Mesodermal cell (in vitro differentiated cells): ENCODE measurements around the gene NEUROD4.
"Not testable (repeated sequence)": the region's sequence is repeated elsewhere in the genome, so short reads cannot be mapped to it uniquely, and the experiment has no call there.

ENCODE experiments used
- H3K27ac ChIP-seq: 2 replicates; pipeline ENCODE4 v1.7.0; 2013; ENCODE audit warnings: mild to moderate bottlenecking, low read depth, low read length, moderate library complexity; ENCODE audit not compliant: severe bottlenecking
- H3K36me3 ChIP-seq: 2 replicates; pipeline ENCODE4 v1.7.1; 2013; ENCODE audit warnings: mild to moderate bottlenecking, low read length, moderate library complexity; ENCODE audit not compliant: control insufficient read depth, insufficient read depth
- H3K4me1 ChIP-seq: one replicate; pipeline ENCODE4 v1.7.1; 2013; ENCODE audit warnings: mild to moderate bottlenecking, low read length; ENCODE audit not compliant: insufficient read depth, control insufficient read depth, poor library complexity, severe bottlenecking
- H3K4me3 ChIP-seq: 2 replicates; pipeline ENCODE4 v1.7.0; 2013; ENCODE audit warnings: low read length, control low read depth, mild to moderate bottlenecking; ENCODE audit not compliant: insufficient read depth, poor library complexity, severe bottlenecking; ENCODE audit errors: extremely low read depth
- H3K9me3 ChIP-seq: 2 replicates; pipeline ENCODE4 v1.7.1; 2013; ENCODE audit warnings: mild to moderate bottlenecking, low read length, moderate library complexity; ENCODE audit not compliant: control insufficient read depth
- WGBS, 2 experiments: methylation state at CpG; one replicate each; pipeline ENCODE4 v1.1.5; 2013; ENCODE audit warnings: missing lambda C conversion rate in 2 of 2; ENCODE audit not compliant: insufficient coverage in 2 of 2; 5-methylcytosine and 5-hydroxymethylcytosine counted together

Gene NEUROD4

DNA sequence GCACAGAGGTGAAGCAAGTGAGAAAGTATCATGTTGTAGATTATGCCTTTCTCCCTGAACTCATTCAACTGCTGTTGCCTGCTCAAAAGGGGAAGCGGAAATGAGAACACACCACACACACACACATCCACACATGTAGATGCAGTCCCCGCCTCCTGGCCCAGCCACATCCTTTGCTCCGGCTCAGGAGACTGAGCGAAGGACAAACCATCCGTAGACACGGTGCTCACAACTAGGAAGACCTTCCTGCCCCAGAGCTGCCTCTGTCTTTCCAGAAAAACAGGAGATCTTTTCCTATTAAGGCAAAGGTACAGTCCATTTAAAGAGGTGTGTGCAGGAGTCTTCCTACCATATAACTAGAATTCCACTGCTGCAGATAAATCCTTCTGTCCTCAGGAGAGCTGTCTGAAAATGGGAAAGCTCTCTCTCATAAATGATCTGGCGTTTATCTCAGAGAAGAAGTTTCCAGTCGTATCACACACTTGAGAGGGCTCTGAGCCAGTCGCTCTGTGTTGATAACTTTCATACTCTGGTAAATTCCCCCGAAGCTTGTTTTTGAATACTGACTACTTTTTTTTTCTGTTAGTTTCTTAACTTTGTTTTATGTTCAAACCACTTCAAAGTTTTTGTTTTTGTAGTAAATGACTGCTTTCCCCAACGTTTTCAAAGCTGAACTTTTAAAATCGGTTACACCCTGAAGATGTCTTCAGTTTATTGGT is 35.0 kb upstream of the NEUROD4 start, which contains the start of gene TESPA1:
TESPA1 (minus strand) TSS at position 105 of the 719 bp plus-strand sequence. CDS start 10,200 bp downstream, outside the sequence.
- no peak within 1 kb of the TSS for H3K27ac ChIP-seq
- H3K4me3 ChIP-seq = no peak within 1 kb of the TSS
- no peaks in the 10 kb centered on the region for H3K9me3 ChIP-seq
- 90 to 91% methylated on average over 9 to 11 of the region's 12 CpGs for WGBS, 2 experiments
- no peaks in the 10 kb centered on the region for H3K36me3 ChIP-seq
- H3K4me1 ChIP-seq = no peaks in the 10 kb centered on the region

DNA sequence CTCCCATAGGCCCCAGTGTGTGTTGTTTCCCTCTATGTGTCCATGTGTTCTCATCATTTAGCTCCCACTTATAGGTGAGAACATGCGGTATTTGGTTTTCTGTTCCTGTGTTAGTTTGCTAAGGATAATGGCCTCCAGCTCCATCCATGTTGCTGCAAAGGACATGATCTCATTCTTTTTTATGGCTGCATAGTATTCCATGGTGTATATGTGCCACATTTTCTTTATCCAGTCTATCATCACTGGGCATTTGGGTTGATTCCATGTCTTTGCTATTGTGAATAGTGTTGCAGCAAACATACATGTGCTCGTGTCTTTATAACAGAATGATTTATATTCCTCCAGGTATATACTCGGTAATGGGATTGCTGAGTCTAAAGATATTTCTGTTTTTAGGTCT is 33.0 kb upstream of the NEUROD4 start:
- H3K36me3 ChIP-seq, H3K4me3 ChIP-seq, H3K9me3 ChIP-seq, H3K4me1 ChIP-seq, H3K27ac ChIP-seq: not testable (repeated sequence)
- WGBS, 2 experiments = no CpG with 5 or more reads among the region's 3 CpGs

DNA sequence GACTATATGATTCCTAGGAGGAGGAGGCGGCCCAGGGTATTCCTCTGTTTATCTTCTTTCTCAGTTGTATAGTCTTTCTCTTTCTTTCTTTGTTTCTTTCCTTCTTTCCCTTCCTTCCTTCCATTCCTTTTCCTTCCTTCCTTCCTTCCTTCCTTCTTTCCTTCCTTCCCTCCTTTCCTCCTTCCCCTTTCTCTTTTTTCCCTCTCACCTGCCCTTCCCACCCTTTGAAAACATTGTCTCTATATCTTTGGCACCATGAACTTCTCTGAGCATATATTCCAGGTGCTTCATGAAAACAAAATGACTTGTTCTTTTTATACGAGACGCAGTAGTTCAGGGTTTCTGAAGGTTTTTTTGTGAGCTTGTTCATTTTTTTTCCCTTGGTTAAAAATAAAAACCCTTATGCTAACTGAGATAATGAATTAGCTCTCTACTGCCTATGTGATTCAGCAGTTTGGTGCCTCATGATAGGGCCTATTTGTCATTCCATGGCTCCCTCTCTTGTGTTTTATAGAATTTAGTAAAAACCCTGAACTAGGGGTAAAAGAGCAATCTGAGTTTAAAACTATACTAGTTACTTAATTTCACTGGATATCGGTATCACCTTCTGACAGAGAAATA is 32.1 kb upstream of the NEUROD4 start:
- WGBS, 2 experiments = 63 to 75% methylated on average over 1 to 2 of the region's 4 CpGs
- Histone ChIP-seq H3K4me3 (no peak overlapping the region), H3K4me1 (no peaks in the 10 kb centered on the region), H3K9me3 (no peaks in the 10 kb centered on the region), H3K27ac (no peak overlapping the region), H3K36me3 (no peaks in the 10 kb centered on the region)

DNA sequence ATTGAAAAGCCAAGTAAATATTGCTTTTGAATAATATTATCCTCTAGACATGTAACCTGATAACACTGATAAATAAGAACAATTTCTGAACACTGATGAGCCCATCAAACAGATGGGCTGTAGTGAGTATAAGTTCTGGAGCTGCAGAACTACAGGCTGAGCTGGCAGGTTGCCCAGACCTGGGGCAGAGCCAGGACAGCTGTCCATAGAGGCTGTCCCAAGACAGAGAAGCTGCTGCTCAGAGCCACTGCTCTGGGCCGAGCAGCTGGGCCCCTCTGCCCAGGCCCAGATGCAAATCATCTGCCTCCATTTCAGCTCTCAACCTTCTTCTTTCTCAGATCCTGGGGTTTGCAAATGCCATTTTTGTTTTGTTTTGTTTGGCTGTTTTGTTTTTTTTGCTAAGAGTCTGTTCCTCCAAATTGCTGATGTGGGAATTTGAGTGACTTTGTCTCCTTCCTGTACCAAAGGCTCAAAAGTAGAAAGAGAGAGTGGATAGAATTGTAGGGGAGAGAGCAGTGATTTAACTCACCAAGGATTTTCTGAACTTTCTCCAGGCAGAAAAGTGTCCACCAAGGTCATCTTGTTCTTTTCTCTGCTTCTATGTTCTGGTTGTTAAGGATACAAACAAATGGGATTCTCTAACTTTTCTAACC is 31.2 kb upstream of the NEUROD4 start:
- H3K4me3 ChIP-seq = no peak overlapping the region
- no peak overlapping the region for H3K27ac ChIP-seq
- no peaks in the 10 kb centered on the region for H3K4me1 ChIP-seq
- 56 to 63% methylated on average over 1 of the region's 1 CpG for WGBS, 2 experiments
- H3K9me3 ChIP-seq = no peaks in the 10 kb centered on the region
- H3K36me3 ChIP-seq = no peaks in the 10 kb centered on the region

DNA sequence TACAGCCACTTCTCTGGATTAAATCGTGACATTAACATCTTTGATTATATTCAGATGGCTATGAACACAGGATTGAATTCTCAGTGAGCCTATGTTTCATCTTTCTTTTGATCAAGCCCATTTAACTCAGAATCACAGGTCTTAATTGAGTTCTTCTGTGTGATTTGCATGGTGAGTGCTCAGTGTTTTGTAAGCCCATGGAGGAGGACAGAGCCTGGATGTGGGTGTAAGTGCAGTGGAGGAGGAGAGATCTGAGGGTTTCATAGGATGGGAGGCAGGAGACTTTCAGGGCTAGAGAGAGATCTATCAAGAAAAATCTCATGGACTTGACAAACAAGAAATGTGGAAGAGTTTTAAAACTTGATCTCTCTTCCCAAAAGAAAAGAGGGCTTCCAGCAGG is 29.9 kb upstream of the NEUROD4 start:
- no CpG with 5 or more reads among the region's 1 CpG for WGBS, 2 experiments
- no peak overlapping the region for H3K4me3 ChIP-seq
- no peaks in the 10 kb centered on the region for H3K36me3 ChIP-seq
- no peaks in the 10 kb centered on the region for H3K4me1 ChIP-seq
- no peaks in the 10 kb centered on the region for H3K9me3 ChIP-seq
- H3K27ac ChIP-seq = no peak overlapping the region

DNA sequence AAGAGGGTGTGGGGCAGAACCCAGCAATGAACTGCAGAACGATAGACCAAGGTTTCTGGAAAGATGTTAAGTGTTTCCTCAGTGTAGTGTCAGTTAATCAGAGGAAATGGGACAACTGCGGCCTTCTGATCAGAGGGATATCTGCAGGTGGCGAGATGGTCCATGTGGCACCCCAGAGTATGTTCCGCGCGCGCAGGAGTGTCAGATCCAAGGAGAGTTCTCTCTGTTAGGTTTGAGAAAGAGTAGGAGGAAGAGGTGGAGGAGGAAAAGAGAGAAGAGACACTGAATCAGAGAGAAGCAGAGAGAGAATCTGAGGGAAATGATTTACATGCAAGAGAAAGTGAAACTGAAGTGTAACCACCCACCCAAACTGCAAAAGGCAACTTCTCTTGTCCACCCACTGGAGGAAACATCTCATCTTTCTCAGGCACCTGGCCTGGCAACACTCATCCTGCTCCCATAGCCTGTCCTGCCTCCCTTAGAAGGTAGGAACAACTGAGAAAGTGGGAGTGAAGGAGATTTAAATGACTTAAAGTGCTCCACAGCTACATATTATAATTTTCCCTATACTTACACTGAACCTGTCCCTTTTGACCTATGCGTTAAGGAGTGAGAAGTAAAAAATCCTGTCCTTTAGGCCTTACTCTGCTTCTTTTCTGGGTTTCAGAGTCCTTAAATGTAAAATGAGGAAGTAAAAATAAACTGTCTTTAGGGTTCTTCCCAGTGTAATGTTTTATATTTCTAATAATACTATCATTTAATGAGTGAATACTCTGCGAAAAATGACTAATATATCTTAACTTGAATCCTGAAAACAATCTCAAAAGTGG is 28.4 kb upstream of the NEUROD4 start:
- Histone ChIP-seq H3K36me3 (no peaks in the 10 kb centered on the region), H3K4me1 (no peaks in the 10 kb centered on the region), H3K4me3 (no peak overlapping the region), H3K27ac (no peak overlapping the region), H3K9me3 (no peaks in the 10 kb centered on the region)
- WGBS, 2 experiments = 88 to 94% methylated on average over 7 of the region's 9 CpGs

DNA sequence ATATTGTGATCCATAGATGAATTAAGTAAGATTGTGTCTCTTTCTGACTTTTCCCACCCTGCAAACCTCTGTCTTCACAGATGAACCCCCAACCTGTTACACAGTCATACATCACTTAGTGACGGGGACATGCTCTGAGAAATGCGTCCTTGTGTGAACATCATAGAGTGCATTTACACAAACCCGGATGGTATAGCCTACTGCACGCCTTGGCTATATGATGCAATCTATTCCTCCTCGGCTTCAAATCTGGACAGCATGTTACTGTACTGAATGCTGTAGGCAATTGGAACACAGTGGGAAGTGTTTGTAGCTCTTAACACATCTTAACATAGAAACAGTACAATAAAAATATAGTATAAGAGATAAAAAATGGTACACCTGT is 27.8 kb upstream of the NEUROD4 start:
- H3K27ac ChIP-seq = no peak overlapping the region
- no peaks in the 10 kb centered on the region for H3K36me3 ChIP-seq
- H3K9me3 ChIP-seq = no peaks in the 10 kb centered on the region
- no peaks in the 10 kb centered on the region for H3K4me1 ChIP-seq
- WGBS, 2 experiments = 89 to 95% methylated on average over 4 of the region's 5 CpGs
- no peak overlapping the region for H3K4me3 ChIP-seq

DNA sequence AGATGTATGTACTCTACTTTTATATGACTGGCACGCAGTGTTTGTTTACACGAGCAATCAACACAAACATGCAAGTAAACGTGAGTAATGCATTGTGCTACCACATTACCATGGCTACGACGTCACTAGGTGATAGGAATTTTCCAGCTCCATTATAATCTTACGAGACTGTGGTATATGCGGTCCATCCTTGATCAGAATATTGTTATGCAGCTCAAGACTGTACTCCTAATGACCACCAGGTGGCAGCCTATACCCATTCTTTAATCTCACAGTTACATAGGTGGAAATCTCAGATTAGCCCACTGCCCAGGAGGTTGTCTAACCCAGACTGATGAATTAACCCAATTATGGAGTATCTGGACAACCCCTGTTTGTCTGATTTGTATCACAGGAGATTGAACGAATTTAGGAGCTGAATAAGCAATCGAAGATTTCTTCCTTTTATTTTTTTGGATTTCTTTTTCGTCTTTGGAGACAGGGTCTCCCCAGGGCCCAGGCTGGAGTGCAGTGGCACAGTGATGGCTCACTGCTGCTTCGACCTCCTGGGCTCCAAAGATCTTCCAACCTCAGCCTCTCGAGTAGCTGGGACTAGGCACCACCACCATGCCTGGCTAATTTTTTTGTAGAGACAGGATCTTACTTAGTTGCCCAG is 26.5 kb upstream of the NEUROD4 start:
- Histone ChIP-seq H3K4me3 (no peak overlapping the region), H3K4me1 (no peaks in the 10 kb centered on the region)
- 35 to 42% methylated on average over 7 to 10 of the region's 12 CpGs for WGBS, 2 experiments

DNA sequence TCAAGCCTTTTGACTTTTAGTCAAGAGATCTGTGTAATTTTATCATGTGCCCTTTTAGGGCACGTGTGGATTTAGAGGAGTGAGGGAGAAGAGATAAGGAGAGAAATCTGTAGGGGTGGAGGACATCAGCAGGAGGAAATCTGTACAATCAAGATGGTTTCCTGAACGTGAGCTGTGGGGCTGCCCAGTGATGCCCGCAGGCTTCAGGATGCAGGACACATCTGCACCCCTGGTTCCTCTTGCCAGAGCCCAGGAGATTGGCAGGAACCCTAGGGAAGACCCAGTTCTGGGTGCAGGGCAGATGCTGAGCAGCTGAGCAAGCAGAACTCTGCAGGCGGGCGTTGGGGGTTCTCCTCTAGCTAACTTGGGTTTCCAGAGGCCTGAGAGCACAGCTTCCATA is 23.6 kb upstream of the NEUROD4 start:
- Histone ChIP-seq H3K4me3 (no peak overlapping the region), H3K36me3 (no peaks in the 10 kb centered on the region), H3K27ac (no peak overlapping the region), H3K9me3 (no peaks in the 10 kb centered on the region), H3K4me1 (no peaks in the 10 kb centered on the region)
- WGBS, 2 experiments = 85 to 93% methylated on average over 3 to 5 of the region's 5 CpGs

More for the DNA sequence above, 26.5 kb upstream of the NEUROD4 start:
- no peak overlapping the region for H3K27ac ChIP-seq
- no peaks in the 10 kb centered on the region for H3K9me3 ChIP-seq
- H3K36me3 ChIP-seq = no peaks in the 10 kb centered on the region

DNA sequence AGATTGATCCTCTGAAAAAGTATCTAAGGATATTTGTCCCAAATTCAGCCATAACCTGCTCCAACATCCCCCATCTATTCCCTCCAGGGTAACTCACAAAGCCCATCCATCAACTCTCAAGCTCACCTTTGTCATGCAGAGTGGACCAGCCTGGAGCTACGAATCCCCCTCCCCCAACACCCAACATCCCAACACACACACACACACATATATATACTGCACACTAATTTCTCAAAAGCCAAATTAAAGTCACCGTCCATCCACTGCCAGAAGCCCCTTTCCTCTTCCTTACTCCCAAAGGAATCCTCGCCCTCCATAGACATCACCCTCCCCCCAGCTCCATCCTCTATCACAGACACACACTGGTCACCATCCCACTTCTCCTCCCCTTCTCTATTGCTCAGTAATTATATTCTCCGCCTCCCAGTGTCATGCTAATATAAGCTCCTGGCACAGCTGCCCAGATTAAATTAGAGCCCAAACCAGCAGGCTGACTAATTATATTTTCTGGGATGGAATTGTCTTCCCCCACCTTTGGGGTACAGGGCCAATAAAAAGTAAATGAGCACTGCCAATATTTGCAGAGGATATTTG is 21.7 kb upstream of the NEUROD4 start:
- no peaks in the 10 kb centered on the region for H3K36me3 ChIP-seq
- H3K4me3 ChIP-seq = no peak overlapping the region
- no peaks in the 10 kb centered on the region for H3K4me1 ChIP-seq
- WGBS, 2 experiments = 44 to 53% methylated on average over 3 to 4 of the region's 4 CpGs
- H3K9me3 ChIP-seq = no peaks in the 10 kb centered on the region
- no peak overlapping the region for H3K27ac ChIP-seq
